ENCODE results near the gene POFUT2. TPM values are rescaled to one million over a fixed set of nuclear protein-coding genes. Genes with fewer than 3 reads are reported as not detected.

POFUT2 gene
- total RNA-seq (2022) (31.4 and 32.9 TPM in 2 replicates), Bru-seq, nascent RNA (percentile 69 among the genes with signal in this experiment), BruChase-seq, experiment 1, labeled RNA remaining after a 6-hour chase (percentile 71 among the genes with signal in this experiment), BruChase-seq, experiment 2, labeled RNA remaining after a 2-hour chase (percentile 68 among the genes with signal in this experiment)
- long read RNA-seq, transcript POFUT2-203 (9 exons, 2,871 nt): major isoform, 12 of 35 reads
- long read RNA-seq, partial matches to known transcripts: 2 of 35 reads
- long read RNA-seq, other reads (novel, unspliced or antisense): 21 of 35 reads

- Mint-ChIP-seq H3K36me3 (ENCODE audit: insufficient read depth, unreplicated experiment) (peaks cover 26% of the 10 kb centered on the region), H3K4me3 (ENCODE audit: low read depth, unreplicated experiment) (peak within 1 kb of the TSS; percentile 68), H3K27me3 (ENCODE audit: unreplicated experiment) (no peaks in the 10 kb centered on the region), H3K9me3 (ENCODE audit: low read depth, unreplicated experiment) (no peaks in the 10 kb centered on the region), H3K27ac (ENCODE audit: unreplicated experiment) (no peak within 1 kb of the TSS), H3K4me1 (ENCODE audit: low read depth, unreplicated experiment) (no peaks in the 10 kb centered on the region)
- peak; percentile 95 for DNase-seq
- intact Hi-C loops (cut with micrococcal nuclease; ENCODE audit: unreplicated experiment): no loop called here
- BruUV-seq (replicated peaks): no TSS peak
- no peak for TF ChIP-seq CTCF (IDR thresholded peaks at IDR 0.05; ENCODE audit: unreplicated experiment)
- CTCF ChIA-PET: interaction anchor here (0.7 to 1.0 kb wide), 4 partner anchors 89 to 593 kb away, joined by 4 to 5 read pairs (median 4); no protein-coding TSS in a partner anchor
Observed at GRCh38 chr21:45287438-45288391, at the start of gene POFUT2. Gene POFUT2, minus strand, starts transcription at chr21:45287895. Its CDS starts 24 bp downstream, at chr21:45287871.

- no peak for TF ChIP-seq CTCF (IDR thresholded peaks at IDR 0.05; ENCODE audit: unreplicated experiment)
- intact Hi-C loops (cut with micrococcal nuclease; ENCODE audit: unreplicated experiment): no loop called here
- CTCF ChIA-PET: no interaction called here
- no peak for DNase-seq
- no peak overlapping the region for H3K27ac Mint-ChIP-seq (ENCODE audit: unreplicated experiment)
- BruUV-seq (replicated peaks): no TSS peak
- peaks cover 7% of the 10 kb centered on the region for H3K4me1 Mint-ChIP-seq (ENCODE audit: low read depth, unreplicated experiment)
- H3K4me3 Mint-ChIP-seq (ENCODE audit: low read depth, unreplicated experiment): no peak overlapping the region
- H3K9me3 Mint-ChIP-seq (ENCODE audit: low read depth, unreplicated experiment): no peaks in the 10 kb centered on the region
- no peaks in the 10 kb centered on the region for H3K27me3 Mint-ChIP-seq (ENCODE audit: unreplicated experiment)
- H3K36me3 Mint-ChIP-seq (ENCODE audit: insufficient read depth, unreplicated experiment): peaks cover 4% of the 10 kb centered on the region
Observed at GRCh38 chr21:45336870-45337269, 49.2 kb upstream of the POFUT2 start.

- no TSS peak for BruUV-seq (replicated peaks)
- no peak overlapping the region for H3K27ac Mint-ChIP-seq (ENCODE audit: unreplicated experiment)
Observed at GRCh38 chr21:45336535-45336810, 48.8 kb upstream of the POFUT2 start.

More at GRCh38 chr21:45336535-45336810, 48.8 kb upstream of the POFUT2 start:
- intact Hi-C loops (cut with micrococcal nuclease; ENCODE audit: unreplicated experiment): no loop called here
- Mint-ChIP-seq H3K27me3 (ENCODE audit: unreplicated experiment) (no peaks in the 10 kb centered on the region), H3K9me3 (ENCODE audit: low read depth, unreplicated experiment) (no peaks in the 10 kb centered on the region), H3K36me3 (ENCODE audit: insufficient read depth, unreplicated experiment) (peaks cover under 1% of the 10 kb centered on the region), H3K4me3 (ENCODE audit: low read depth, unreplicated experiment) (no peak overlapping the region), H3K4me1 (ENCODE audit: low read depth, unreplicated experiment) (peaks cover 3% of the 10 kb centered on the region)
- CTCF ChIA-PET: no interaction called here
- no peak for TF ChIP-seq CTCF (IDR thresholded peaks at IDR 0.05; ENCODE audit: unreplicated experiment)
- DNase-seq: no peak
